ENCODE results near the gene CTSZ.

DNA sequence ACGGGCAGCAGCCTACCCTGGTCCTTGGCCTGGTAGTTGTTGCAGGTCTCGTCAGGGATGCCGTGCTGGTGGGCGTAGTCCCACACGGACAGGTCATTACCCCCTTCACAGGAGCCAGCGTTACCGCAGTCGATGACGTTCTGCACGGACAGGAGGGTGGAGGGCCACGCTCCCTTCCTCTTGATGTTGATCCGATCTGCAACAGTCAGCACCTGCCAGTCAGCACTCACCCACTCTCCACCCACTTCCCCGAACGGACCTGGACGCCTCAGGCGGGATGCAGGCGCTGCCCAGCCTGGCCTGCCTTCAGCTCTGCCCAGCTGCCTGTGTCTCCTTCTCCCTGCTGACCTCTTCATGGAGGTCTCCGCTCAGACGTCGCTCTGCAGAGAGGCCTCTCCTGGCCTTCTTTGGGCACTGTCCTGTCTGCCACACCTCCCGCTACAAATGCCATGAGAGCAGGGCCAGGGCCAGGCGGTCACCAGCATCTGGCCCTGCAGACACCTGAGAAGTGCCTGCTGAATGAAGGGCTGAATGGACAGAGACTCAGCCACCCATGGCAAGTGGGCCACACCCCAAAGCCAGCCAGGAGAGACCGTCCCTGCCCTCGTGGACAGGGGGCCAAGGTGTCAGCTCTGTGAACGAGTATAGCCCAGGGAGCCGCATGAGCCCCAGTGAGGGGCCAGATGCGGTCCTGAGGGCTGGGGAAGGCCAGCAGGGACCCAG is 5.4 kb downstream of the CTSZ start:
- TF ChIP-seq, protein P1, sequence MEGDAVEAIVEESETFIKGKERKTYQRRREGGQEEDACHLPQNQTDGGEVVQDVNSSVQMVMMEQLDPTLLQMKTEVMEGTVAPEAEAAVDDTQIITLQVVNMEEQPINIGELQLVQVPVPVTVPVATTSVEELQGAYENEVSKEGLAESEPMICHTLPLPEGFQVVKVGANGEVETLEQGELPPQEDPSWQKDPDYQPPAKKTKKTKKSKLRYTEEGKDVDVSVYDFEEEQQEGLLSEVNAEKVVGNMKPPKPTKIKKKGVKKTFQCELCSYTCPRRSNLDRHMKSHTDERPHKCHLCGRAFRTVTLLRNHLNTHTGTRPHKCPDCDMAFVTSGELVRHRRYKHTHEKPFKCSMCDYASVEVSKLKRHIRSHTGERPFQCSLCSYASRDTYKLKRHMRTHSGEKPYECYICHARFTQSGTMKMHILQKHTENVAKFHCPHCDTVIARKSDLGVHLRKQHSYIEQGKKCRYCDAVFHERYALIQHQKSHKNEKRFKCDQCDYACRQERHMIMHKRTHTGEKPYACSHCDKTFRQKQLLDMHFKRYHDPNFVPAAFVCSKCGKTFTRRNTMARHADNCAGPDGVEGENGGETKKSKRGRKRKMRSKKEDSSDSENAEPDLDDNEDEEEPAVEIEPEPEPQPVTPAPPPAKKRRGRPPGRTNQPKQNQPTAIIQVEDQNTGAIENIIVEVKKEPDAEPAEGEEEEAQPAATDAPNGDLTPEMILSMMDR (IDR thresholded peaks at IDR 0.05) = no peak
- TF ChIP-seq POLR2A (IDR thresholded peaks at IDR 0.05) = no peak

Data from transverse colon (tissue), 3 donors.